GM18858 (cell line): Measurements from ENCODE around the gene SPTBN1.

Source experiments
- ATAC-seq: cut with Tn5 transposase; IDR thresholded peaks from one replicate; pipeline ENCODE4 v1.9.1; 2021; ENCODE audit not compliant: unreplicated experiment

The SPTBN1 gene

GRCh38 chr2:54628418-54628817 lies 172.3 kb downstream of the SPTBN1 start:
- no peak for ATAC-seq

- ATAC-seq: no peak
Measured at GRCh38 chr2:54628957-54629356, 172.8 kb downstream of the SPTBN1 start.

GRCh38 chr2:54629390-54629789 lies 173.3 kb downstream of the SPTBN1 start:
- ATAC-seq: no peak

- no peak for ATAC-seq
Measured at GRCh38 chr2:54629914-54630857, 174.1 kb downstream of the SPTBN1 start.

GRCh38 chr2:54630858-54631497 lies 174.9 kb downstream of the SPTBN1 start:
- ATAC-seq: no peak

GRCh38 chr2:54631755-54632154 lies 175.6 kb downstream of the SPTBN1 start:
- no peak for ATAC-seq

- no peak for ATAC-seq
Measured at GRCh38 chr2:54632733-54633692, 176.9 kb downstream of the SPTBN1 start.

GRCh38 chr2:54634021-54634420 lies 177.9 kb downstream of the SPTBN1 start:
- ATAC-seq: no peak

GRCh38 chr2:54634564-54635511 lies 178.7 kb downstream of the SPTBN1 start:
- ATAC-seq: peak; percentile 55

- ATAC-seq: no peak
Measured at GRCh38 chr2:54635554-54636152, 179.5 kb downstream of the SPTBN1 start.

- no peak for ATAC-seq
Measured at GRCh38 chr2:54636415-54637139, 180.4 kb downstream of the SPTBN1 start.

GRCh38 chr2:54638103-54638502 lies 182.0 kb downstream of the SPTBN1 start:
- ATAC-seq: peak; percentile 44

GRCh38 chr2:54638774-54639187 lies 182.7 kb downstream of the SPTBN1 start:
- no peak for ATAC-seq

GRCh38 chr2:54639609-54640008 lies 183.5 kb downstream of the SPTBN1 start:
- no peak for ATAC-seq

- no peak for ATAC-seq
Measured at GRCh38 chr2:54640834-54641540, 184.9 kb downstream of the SPTBN1 start.

GRCh38 chr2:54641988-54642387 lies 185.9 kb downstream of the SPTBN1 start:
- no peak for ATAC-seq

- no peak for ATAC-seq
Measured at GRCh38 chr2:54642677-54643430, 186.7 kb downstream of the SPTBN1 start.

GRCh38 chr2:54644236-54644635 lies 188.1 kb downstream of the SPTBN1 start:
- no peak for ATAC-seq
